T-helper 2 cell treated with Interferon-gamma antibody and Interleukin-4, amounts not matched to agents 100 ng/mL and 5 ng/mL, for 36 hours (primary cell): ENCODE measurements around the gene THOP1. TPM values are rescaled to one million over a fixed set of nuclear protein-coding genes. Genes with fewer than 3 reads are reported as not detected.

Experiments
- intact Hi-C: fragments of 100-400 bp; cut with micrococcal nuclease; formaldehyde crosslinking; loops from one replicate; pipeline ENCODE4 v1.15.1; 2023
- total RNA-seq: library from RNA; stranded (reverse); gene quantifications from 2 replicates; pipeline ENCODE4 v1.2.3, GENCODE V29; 2022

The THOP1 gene
- total RNA-seq: 113 and 115 TPM in 2 replicates

DNA sequence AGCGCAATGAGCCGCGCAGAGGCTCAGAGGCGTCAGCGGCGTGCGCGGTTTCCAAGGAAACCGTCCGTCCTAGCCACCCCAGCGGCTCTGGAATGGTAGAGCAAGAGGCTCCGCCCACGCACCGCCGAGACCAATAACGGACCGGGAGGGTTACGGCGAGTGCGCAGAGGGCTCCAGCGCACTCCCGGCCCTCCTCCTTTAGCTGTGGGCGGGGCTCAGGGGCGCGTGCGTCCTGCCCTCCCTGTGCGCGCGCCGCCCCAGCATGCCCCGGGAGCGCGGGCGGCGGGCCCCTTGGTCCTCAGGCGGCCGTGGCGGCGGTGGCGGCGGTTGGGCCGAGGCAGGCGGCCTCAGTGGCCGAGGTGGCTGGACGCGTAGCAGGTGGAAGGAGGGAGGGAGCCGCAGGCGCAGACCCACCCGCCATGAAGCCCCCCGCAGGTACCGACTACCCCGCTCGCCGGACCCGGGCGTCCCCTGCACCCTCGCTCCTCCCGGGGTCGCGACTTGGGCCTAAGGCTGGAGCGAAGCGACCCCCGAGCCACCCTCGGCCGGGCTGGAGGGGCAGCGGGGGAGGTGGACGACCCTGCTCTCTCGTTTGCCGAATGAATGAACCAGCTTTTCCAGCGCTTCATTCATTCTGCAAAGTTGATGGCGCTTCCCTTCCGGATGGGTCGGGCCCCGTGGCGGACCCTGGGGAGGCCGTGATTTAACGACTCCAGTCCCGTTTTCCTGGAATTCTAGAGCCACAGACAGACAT lies at the start of gene THOP1:
TSS of gene THOP1 (plus strand) at position 260 of the 754 bp plus-strand sequence. CDS start at position 420, 160 bp downstream.
- intact Hi-C loops: loop anchor here (5.0 kb wide), 1 partner anchor 162 kb away; no protein-coding TSS in a partner anchor

DNA sequence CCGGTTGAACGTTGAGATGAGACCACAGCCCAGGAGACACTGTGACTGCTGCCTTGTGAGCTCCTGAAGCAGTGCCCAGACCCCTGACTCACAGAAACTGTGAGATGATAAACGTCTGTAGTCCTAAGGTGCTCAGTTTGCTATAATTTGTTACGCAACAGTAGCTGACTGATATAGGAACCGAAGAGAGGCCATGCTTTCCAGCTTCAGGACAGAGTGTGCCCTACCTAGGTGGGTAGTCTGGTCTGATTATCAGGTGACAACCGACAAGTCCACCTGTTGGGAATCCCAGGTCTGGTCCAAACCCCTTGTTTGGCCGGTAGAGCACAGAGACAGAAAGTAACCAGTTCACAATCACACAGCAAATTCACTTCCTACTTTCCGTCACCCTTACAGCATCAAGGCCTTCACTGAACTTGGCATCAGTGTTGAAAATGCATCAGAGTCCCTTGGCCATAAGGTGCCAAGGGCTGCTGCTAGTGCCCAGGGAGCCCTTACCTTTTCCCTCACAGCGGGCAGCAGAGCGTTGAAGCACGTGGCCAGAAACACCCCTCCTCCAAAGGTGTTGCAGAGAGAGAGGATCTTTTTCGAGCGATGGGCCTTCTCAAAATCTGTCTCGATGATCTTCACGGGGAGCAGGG lies 48.6 kb upstream of the THOP1 start:
- intact Hi-C loops: no loop called here

DNA sequence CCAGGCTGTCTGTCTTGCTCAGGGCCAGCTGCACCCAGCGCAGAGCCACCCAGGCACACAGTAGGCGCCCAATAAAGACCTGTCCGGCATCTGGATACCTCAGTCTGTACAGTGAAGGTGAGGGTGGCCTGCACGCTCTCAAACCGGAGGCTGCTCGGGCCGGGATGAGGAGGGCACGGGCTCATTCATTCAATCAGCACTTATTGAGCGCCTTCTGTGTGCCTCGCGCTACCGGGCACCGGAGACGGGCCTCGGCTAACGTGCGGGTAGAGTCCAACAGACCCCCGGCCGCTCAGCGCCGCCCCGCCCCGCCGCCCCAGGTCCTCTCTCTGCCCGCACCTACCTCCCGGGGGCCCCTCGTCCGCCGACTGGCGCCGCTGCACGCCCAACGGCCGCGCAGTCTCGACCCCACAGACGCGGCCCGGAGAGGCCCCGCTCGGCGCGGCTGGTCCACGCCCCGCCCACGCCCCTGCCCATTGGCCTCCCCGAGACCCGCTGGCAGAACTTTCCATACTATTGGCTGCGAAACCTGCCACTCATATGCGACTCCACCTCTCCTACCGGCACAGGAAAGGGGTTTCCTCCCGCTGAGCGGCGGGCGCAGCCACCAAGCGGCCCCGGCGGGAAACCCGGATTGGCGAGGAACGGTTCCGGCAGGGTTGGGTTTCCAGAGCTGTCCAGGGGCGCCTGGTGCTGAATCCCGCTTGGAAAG lies 45.5 kb upstream of the THOP1 start, which contains the start of gene SLC39A3:
TSS of gene SLC39A3 (minus strand) at position 416 of the 712 bp plus-strand sequence. CDS start 2,760 bp downstream, outside the sequence.
- intact Hi-C loops: loop anchor here (1.0 kb wide), 1 partner anchor 44 kb away; the partner anchor contains the start of gene SGTA

DNA sequence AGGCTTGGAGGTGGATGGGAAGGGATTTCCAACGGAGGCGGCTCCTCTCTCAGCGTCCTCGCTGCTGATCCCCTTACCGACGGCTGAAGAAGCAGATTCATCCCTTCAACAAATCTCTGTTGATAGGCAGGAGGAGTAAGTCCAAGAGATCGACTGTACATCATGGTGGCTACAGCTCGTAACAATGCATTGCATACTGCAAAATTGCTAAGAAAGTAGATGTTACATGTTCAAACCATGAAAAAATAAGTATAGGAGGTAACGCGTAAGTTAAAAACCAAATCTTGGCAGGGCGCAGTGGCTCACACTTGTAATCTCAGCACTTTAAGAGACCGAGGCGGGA lies 45.0 kb upstream of the THOP1 start:
- intact Hi-C loops: loop anchor here (1.0 kb wide), 1 partner anchor 43 kb away; the partner anchor contains the start of gene SGTA

DNA sequence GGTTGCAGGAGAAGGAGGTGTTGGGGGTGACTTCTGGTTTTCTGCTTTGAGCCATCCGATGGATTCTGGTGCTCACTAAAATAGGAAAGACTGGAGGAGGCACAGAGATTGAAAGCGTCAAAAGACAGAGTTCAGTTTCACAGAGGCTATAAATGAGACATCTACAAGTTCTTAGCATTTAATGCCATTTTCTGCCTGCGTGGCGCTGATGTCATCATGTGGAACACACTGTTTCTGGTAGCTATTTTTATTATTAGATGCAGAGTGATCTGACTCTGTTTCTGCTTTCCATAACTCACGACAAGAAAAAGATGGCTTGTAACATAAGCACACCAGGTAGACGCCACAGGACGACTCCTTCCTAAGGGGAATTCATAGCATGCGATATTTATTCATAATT lies 42.2 kb upstream of the THOP1 start:
- intact Hi-C loops: no loop called here

DNA sequence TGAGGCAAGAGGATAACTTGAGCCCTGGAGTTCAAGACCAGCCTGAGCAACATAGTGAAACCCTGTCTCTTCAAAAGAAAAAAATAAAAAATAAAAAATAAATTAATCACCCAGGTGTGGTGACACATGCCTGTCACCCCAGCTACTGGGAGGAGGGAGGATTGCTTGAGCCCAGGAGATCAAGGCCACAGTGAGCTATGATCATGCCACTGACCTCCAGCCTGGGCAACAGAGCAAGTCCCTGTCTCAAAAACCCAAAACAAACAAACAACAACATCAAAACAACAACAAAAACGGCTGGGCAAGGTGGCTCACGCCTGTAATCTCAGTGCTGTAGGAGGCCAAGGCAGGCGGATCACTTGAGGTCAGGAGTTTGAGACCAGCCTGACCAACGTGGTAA lies 41.2 kb upstream of the THOP1 start:
- intact Hi-C loops: no loop called here

DNA sequence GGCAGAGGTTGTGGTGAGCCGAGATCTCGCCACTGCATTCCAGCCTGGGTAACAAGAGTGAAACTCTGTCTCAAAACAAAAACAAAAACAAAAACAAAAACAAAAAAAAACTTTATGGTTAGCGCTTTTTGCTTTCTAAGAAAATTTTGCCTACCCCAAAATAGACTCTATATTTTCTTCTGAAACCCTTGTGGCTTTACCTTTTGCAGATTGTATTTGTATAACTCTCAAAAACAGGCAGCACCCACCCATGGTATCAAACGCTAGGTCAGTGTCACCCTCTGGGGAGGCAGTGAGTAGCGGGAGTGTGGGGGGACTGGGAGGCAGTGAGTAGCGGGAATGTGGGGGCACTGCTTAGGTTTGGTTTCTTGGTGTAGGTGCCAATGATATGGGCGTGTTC lies 38.0 kb upstream of the THOP1 start:
- intact Hi-C loops: loop anchor here (5.0 kb wide), 1 partner anchor 270 kb away; the partner anchor contains the start of gene GADD45B

DNA sequence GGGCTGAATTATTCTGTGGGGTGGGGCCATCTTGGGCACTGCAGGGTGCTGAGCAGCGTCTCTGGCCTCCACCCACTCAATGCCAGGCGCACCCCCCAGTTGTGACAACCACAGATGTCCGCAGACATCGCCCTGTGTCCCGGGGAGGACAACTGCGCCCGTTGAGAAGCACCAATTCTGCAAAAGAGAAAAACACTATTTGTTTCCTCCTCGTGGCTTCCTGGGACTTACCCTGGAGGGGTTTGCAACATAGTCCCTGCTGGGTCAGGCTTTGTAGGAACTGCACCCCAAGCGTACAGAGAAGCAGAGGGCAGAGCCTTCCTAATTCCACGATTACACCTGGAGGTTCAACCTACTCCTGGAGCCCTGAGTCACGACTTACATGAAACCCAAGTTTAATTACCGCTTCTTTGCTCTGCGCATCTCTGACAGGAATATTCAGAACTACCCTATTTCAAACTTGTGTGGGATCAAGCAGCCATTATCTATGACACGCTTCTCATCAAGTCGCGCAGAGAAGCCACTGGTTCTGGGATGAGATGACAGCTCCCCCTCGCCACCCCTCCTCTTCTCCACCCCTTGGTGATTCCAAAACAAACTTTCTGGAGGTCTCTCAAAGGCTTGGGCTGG lies 34.4 kb upstream of the THOP1 start:
- intact Hi-C loops: no loop called here

DNA sequence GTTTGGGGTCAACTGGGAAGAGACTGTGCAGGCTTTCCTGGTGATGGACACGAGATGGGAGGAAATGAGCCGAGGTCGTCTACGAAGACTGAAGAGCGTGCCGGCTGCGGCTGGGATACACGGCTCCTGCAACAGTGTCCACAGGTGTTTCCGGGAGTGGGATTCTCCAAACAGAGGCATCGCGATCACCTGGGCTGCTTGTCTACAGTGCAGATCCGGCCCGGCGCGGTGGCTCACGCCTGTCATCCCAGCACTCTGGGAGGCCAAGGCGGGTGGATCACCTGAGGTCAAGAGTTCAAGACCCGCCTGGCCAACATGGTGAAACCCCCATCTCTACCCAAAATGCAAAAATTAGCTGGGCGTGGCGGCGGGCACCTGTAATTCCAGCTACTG lies 33.9 kb upstream of the THOP1 start:
- intact Hi-C loops: no loop called here

DNA sequence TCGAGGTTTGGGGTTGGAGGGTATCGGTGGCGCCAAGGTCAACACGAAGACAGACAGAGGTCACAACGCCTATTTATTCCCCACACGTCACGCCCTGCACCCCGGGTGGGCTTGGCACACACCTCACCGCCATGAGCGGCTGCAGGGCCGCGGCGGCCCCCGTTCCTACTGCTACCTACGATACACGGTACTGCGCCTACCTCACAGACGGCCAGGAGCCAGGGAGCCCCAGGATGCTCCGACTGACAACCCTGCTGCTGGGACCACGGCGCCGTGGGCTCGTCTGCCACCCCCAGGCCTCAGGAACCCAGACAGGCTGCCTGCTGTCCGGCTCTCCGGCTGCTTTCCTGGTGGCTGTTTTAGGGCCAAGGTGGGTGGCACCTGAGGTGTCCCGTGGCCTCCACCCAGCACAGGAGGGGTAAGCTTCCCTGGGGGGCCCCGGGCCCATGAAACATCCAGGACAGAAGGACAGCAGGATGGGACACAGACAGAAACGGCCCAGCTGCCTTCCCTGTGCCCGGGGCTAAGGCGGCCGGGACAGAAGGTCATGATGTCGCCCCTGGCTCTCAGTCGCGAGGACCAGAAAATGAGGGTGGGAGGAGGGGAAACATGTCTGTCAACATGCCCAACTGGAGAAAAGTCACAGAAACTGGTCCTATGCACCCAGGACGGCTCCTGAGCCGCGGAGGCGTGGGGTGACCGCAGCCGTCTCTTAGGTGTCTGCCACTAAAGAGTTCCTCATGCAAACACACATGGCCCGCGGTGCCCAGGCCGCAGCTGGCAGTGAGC lies 30.4 kb upstream of the THOP1 start:
- intact Hi-C loops: no loop called here

DNA sequence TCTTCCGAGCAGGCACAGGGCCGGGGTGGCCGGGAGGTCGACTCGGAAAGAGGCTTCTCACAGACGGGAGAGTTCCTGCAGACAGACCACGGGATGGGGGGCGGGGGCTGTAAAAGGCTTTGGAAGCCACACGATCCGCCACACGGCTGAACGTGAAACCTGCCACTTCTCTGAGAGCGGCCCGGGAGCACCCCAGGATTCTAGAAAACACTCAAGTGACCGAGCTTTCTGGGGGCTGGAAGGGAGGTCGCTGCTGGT lies 29.9 kb upstream of the THOP1 start:
- intact Hi-C loops: no loop called here

DNA sequence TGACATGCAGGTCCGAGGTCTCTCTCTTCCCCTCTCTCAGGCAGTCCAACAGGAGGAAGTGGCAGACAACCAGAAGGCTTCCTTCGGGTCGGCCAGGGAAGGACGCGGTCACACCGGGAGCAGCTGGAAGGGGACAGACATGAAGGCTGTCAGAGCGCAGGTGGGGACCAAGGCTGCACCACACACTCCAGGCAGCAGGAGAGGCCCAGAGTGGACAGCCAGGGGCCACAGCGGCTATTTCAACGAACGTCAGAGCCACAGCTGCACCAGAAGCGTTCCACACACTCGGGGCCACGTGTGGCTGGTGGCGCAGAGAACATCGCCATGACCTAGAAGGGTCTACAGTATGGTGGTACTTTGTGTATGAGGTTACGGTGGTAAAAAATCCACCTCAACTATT lies 29.5 kb upstream of the THOP1 start:
- intact Hi-C loops: no loop called here

DNA sequence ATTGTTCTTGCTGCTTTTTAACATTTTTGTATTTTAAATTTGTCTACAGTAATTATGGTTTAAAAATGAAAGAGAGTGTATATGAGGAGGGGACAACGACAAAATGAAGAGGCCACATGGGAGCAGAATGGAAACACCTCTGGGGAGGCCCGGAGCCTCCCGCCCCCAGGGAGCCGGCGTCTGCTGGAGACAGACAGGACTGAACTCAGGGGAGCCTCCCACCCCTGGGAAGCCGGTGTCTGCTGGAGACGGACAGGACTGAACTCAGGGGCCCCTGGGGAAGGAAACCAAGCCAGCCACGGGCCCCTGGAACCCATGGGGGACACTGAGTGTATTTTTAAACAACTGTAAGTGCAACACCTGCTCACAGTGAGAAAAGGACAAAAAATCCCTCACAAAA lies 28.8 kb upstream of the THOP1 start:
- intact Hi-C loops: no loop called here

DNA sequence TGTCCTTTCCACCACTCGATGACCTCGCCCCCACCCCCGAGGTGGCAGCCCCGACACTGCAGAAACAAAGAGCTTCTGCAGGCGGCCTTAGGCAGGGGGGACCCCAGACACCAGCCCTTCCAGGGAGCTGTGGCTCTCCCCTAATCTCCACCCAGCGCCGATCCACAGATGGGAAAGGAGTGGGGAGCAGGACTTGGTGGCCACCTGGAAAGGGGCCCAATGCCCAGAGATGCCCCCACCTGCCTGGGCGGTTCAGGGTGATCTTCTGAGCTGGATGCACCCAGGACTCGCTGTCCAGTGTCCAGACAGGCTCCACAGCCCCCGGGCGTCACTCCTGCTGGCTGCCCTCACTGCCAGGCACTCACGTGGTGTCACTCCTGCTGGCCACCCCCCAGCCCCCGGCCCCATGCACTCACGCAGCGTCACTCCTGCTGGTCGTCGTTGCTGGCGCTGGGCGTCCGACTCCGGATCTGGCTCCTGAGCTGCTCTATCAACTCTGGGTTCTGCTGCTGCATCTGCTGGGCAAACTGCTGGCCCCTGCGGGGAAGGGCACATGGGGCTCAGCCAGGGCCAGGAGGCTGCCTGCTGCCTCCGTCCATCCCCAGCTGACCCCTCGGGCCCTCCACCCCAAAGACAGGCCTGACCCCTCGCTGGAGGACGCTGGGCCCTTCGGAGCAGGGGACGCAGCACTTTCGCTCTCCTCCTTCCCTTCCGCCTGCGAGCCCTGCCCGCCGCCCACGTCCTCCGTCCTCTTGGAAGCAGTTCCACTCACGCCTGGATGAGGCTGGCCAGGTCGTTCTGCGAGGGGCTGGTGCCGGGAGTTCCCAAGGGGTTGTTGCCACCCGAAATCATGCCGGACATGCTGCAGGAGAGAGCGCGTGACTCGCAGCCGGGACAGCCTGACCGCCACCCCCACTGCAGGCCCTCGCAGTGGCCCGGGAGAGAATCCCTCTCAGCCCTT lies 28.1 kb upstream of the THOP1 start:
- intact Hi-C loops: no loop called here

DNA sequence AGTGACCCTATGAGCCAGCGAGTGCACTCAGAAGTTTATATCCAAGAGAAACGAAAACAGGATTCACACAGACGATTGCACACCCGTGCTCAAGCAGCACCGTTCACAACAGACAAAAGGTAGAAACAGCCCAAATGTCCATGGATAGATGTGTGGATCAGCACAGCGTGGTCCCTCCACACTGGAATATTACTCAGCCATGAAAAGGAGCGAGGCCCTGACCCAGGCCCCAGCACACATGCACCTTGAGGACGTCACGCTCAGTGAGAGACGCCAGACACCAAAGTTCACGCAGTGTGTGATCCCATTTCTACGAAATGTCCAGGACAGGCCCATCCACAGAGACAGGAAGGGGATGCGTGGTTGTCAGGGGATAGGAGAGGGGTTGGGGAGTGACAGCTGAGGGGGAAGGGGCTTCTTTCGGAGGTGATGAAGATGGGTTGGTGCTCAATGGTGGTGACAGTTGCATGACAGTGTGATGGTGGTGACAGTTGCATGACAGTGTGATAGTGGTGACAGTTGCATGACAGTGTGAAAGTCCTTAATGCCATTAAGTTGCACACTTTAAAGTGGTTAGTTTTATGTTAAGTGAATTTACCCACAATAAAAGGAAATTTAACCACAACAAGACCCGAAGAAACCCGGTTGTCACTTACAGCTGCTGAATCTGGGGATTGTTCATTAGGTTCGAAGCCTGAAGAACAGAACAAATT lies 26.5 kb upstream of the THOP1 start:
- intact Hi-C loops: no loop called here

DNA sequence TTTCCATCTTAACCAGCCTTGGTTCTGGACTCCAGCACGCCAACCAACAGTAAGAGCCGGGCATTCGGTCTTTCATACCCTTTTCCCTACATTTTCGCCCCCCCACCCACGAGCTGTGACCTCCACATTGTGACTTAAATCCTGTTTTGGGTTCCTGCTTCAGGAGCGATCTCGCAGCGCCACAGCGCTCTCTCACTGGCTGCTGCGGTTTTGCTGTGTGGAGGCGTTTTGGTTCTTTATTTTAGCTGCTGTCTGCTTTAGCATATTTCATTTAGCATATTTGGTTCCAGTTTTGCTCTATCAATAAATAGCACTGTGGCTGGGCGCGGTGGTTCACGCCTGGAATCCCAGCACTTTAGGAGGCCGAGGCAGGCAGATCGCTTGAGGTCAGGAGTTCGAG lies 25.9 kb upstream of the THOP1 start:
- intact Hi-C loops: no loop called here

DNA sequence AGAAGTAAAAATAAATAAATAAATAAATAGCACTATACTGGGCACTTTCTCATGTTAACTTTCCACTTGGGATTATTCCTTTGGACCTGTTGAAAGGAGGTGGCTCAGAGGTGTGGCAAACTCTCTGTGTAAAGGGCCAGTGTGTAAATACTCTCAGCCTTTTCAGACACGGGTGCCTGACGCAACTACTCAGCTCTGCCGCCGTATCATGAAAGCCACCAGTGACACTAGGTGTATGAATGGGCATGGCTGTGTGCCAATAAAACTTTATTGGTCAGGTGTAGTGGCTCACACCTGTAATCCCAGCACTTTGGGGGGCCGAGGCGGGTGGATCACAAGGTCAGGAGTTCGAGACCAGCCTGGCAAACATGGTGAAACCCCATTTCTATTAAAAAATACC lies 25.3 kb upstream of the THOP1 start:
- intact Hi-C loops: no loop called here

DNA sequence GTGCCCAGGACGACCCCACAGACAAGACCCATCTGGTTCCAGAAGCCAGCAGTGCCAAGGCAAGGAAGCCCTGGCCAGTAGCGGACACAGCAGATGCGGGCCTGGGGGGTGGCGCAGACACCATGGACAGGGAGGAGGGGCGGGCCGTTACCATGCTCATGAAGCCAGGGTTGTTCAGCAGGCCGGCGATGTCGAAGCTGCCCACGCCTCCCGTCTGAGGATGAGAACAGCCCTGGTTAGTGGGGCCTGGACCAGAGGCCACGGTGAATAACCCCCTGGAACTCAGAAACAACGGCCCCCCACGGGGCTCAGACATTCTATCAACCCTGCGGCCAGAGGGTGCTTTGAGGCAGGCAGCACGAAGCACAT lies 24.0 kb upstream of the THOP1 start:
- intact Hi-C loops: no loop called here
